HG02763 (cell line): ENCODE measurements around the gene NRARP.
A peak's percentile ranks its signal among the peaks of the same experiment; 100 is the strongest.
"Not testable (repeated sequence)": the region's sequence is repeated elsewhere in the genome, so short reads cannot be mapped to it uniquely, and the experiment has no call there.

Experiments used
- ATAC-seq: cut with Tn5 transposase; IDR thresholded peaks from one replicate; pipeline ENCODE4 v1.9.1; 2021; ENCODE audit warnings: mild to moderate bottlenecking, moderate library complexity; ENCODE audit not compliant: unreplicated experiment

Gene NRARP

DNA sequence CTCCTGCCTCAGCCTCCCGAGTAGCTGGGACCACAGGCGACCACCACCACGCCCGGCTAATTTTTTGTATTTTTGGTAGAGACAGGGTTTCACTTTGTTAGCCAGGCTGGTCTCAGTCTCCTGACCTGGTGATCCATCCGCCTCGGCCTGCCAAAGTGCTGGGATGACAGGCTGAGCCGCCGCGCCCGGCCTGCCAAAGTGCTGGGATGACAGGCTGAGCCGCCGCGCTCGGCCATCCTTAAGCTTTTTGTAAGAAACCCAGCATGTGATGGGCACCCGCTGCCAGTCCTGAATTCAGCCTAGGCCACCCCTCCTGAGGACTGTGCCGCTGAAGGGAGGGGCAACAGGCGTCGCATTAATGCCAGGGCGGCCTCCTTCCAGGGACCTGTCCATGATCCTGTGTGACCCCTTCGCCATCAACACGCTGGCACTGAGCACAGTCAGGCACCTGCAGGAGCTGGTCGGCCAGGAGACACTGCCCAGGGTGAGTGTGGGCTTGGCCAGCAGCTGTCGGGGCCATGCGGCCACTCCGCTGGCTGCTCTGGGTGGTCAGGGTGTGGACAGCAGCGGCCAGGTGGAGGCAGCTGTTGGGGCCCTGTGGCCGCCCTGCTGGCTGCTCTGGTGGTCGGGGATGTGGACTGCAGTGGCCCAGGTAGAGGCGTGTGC lies 36.4 kb downstream of the NRARP start:
- no peak for ATAC-seq

DNA sequence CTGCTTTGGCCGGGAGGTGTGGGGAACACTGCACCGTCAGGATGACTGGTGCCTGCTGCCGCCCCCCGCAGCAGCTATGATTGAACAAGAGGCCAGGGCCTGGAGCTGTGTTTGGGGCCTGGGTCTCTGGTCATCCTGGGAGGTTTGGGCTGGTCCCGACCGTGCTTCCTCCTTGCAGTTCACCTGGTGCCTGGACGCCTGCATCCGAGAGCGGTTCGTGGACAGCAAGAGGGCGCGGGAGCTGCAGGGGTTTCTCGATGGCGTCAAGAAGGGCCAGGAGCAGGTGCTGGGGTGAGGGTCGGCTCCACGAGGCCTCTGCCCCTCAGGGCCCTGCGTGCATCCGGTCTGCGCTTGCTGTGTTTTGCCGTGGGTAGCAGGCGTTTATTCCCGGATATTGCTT lies 38.0 kb downstream of the NRARP start:
- no peak for ATAC-seq

DNA sequence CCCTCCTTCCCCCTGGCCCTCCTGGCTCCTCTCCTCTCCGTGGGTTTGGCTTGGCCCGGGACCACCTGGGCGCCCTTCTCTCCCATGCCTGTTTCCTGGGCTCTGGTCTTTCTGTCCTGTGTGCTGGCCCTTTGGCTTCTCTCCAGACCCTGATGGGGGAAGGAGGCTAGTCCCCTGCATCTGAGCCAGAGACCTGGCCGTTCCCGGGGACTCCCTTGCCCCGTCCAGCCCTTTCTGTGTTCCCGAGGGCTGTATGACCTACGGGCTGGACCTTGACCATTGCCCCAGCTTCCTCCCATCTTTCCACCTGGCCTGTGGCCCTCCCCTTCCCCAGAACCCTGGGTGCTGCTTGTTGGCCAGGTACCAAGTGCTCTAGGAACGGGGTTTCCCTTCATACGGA lies 38.6 kb downstream of the NRARP start:
- ATAC-seq: no peak

DNA sequence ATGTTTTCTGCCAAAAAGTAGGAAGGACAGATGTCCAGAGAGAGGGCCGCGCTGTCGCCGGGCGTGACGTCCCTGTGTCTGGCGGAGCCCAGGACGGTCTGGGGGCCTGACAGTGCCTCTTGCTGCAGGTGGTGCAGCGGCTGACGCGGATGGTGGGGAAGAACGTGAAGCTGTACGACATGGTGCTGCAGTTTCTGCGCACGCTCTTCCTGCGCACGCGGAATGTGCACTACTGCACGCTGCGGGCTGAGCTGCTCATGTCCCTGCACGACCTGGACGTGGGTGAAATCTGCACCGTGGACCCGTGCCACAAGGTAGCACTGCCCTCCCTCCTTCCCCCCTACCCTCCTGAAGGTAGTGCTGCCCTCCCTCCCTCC lies 39.2 kb downstream of the NRARP start:
- no peak for ATAC-seq

DNA sequence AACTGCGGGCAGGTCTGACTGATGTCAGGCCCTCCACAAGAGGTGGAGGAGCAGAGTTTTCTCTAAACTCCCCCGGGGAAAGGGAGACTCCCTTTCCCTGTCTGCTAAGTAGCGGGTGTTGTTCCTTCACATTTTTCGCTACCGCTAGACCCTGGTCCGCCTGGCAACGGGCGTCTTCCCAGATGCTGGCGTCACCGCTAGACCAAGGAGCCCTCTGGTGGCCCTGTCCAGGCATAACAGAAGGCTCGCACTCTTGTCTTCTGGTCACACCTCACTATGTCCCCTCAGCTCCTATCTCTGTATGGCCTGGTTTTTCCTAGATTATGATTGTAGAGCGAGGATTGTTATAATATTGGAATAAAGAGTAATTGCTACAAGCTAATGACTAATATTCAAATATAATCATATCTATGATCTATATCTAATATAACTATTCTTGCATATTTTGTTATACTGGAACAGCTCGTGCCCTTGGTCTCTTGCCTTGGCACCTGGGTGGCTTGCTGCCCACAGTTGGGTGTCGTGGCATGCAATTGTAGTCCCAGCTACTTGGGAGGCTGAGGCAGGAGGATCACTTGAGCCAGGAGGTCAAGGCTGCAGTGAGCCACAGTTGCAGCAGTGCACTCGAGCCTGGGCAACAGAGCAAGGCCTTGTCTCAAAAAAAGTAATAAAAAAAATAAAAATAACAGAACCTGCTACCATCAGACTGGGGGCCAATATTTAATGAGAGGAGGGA lies 39.7 kb downstream of the NRARP start:
- ATAC-seq: not testable (repeated sequence)

DNA sequence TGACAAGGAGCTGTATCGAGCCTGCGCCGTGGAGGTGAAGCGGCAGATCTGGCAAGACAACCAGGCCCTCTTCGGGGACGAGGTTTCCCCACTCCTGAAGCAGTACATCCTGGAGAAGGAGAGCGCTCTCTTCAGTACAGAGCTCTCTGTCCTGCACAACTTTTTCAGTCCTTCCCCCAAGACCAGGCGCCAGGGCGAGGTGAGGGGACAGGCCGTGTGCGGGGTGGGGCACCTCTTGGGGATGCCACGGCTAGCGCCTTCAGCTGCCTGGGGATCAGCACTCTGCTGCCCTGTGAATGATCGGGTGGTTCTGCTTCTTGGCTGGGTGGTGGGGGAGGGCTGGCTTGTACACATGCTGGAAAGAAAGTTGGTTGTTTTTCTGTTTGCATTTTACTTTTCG lies 45.2 kb downstream of the NRARP start:
- ATAC-seq: no peak

DNA sequence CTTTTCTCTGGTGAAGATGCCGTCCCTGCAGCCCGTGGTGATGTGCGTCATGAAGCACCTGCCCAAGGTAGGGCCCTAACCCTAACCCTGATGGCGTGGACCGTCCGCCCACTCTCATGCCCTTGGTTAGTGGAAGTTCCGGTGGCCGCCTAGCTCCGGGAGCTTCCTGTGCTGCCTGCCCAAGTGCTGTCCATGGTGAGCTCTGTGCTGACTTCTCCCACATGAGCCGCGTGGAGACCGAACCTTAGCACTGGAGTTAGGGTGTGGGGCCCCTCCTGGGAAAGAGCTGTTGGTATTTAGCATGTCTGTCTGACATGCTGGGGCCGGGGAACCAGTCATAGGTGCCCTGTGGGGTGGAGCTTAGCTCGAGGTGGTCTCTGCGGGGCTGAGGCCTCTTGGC lies 45.7 kb downstream of the NRARP start:
- no peak for ATAC-seq

DNA sequence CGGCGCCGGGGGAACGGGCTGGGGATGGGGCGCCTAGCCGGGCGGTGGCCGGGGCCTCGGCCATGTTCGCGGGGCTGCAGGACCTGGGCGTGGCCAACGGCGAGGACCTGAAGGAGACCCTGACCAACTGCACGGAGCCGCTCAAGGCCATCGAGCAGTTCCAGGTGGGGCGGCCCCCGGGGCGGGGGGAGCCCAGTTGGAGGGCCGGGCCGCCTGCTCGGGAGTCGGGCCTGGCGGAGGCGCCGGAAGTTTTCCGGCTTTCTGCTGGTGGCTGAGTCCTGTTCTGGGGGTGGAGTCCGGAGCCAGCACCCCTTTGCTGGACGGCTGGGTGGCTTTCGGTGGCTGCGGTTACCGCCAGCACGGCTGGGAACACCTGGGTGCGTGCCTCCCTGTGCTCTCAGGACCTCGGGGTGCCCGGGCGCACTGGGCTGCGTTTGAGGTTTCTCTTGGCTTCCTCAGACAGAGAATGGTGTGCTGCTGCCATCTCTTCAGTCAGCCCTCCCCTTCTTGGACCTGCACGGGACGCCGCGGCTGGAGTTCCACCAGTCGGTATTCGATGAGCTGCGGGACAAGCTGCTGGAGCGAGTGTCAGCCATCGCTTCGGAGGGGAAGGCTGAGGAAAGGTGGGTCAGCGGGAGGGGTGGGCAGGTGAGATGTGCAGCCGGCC lies 46.5 kb downstream of the NRARP start:
- ATAC-seq: no peak

DNA sequence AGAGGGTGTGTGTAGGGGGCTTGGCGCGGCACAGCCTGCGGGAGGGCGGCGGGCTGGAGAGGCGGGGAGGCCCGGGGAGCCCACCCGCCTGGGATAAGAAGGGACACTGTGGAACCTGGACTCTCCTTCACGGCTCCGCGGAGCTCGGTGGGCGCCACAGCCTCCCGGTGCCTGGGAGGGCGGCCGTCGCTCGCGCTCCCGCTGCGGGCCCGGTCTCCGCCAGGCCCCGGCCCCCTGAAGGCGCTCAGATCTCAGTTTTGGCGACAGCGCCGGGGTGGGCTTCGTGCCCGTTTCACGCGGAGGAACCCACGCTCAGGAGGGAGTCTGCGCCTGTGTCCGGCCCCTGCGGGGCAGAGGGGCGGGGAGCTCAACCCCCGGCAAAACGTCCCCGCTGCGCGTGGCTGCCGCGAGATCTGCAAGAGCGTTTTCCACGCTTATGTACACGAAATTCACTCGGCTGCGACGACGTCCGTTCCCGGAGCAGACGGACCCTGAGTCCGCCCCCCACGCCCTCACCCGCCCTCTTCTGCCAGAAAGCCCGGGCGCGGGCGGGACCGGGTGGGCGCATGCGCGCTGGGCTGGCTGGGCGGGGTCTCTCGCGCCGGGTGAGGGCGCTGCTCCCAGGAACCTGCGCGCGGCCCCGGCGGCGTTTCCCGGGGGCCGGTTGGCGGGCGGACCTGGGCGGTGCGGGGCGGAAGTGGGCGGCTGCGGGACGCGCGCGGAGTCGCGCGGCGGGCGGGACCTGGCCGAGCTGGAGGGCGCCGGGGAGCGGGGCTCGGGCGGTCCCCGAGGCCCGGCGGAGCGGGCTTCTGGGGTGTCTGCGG lies 47.2 kb downstream of the NRARP start, which contains the start of gene NELFB:
Gene NELFB (plus strand): TSS at position 704 of the 824 bp plus-strand sequence.
- ATAC-seq: peak; percentile 76

DNA sequence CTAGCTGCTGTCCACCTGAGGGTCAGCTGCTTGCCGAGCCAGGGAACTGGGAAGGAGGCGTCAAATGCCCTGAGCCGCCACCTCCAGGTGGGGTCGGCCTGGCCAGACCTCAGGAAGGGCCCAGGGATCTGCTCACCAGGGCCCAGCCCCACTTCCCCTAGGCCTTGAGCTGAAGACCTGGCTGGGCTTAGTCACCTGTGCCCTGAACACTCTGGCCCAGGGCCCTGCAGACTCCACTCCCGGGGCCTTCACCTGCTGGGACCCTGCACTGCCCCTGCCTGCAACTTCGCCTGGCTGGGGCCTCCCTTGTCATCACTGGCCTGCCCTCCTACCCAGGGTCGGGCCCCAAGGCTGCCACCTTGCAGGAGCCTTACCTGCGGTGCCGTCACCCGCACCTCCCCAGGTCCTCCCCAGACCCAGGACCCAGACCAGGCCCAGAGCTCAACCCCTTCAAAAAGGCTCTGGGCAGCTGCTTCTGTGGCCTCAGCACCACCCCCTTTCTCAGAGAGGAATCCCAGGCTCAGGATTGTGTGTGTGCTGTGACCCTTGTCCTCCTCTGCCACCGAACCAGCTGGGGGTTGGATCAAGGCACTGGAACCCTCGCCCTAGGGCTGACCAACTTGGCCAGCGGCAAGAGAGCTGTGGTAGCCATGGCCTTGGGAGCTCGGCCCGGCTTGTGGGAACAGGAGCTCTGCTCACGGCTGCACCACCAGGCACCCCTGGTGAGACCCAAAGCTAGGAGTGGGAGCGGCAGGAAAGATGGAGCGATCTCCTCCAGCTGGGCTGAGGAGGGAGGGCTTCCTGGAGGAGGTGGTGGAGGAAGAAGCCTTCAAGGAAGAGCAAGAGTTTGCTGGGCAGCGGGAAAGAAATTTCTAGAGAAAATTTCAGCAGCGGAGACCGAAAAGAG lies 48.1 kb downstream of the NRARP start:
- no peak for ATAC-seq

DNA sequence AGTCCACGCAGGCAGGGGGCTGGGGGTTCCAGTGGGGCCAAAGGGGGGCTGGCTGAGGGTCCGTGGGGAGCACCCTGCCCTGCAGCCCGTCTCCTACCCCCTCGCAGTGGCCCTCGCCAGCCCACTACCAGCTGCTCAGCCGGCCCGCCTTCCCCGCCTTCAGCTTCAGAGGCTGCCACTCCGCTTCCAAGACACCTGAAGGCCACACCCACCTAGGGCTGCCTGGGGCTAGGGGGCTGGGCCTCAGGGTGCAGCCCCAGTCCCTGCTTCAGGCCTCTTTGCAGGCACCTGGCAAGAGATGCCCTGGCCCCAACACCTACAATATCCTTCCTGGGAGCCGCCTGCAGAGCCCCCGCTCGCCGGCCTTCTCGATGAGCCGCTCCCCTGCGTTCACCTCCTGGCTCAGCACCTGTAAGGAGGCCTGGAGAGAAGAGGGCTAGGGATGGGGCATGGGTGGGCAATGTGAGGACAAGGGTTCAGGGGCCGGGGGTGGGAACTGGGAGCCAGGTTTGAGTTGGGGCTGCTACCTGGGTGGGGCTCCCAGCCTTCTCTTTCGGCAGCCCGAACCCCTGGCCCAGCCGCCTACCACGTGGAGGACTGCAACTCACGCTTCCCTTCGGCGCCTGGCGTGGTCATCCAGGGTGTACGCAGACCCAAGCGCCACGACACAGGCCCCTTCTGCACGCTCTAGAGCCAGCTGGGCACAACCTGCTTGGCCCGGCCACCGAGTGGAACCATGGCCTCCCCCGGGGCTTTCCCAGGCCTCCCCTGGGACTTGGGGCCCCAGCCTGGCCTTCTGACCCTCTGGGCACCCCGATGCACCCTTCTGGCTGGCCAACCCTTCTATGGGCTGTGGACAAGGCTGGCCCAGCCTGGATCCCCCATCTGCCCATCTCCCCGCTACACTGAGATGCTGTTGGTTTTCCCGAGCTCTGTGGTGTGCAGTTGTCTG lies 49.2 kb downstream of the NRARP start:
- no peak for ATAC-seq

DNA sequence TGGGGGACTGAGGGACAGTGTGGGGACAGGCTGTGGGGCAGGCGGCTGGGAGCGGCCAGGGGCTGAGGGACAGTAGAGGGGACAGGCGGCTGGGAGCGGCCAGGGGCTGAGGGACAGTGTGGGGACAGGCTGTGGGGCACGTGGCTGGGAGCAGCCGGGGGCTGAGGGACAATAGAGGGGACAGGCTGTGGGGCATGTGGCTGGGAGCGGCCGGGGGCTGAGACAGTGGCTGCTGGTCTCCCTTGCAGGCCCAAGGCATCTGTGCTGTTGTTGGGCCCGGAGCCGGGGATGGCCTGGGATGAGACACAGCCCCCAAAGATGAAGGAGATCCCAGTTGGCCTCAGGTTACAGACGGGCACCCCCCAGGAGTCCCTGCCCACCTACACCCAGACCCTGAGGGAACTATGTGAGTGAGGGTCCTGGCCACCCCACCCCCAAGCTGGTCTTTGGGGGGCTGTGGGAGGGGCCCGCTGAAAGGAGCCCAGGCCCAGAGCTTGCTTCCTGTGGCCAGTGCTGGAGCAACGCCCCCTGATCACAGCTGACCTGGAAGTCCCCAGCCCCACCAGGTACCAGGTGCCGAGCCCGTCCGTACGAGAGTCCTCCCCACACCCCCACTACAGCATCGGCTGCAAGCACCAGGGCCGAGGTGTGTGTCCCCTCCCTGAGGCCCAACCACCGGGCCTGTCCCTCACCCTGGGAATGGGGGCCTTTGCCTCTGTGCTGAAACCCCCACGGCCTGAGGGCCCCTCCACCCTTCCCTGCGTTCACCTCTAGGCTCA lies 50.4 kb downstream of the NRARP start:
- ATAC-seq: no peak

DNA sequence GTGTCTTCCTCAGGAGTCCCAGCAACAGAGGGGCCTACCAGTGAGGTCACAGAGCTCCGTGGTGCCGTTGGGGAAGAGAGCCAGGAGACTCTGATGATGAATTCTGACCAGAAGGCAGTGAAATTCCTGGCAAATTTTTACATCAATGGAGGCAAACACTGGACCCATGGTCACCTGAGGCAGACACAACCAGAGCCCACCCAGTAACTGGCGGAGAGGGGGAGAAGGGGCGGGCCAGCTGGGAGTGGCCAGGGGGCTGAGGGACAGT lies 50.9 kb downstream of the NRARP start, which contains the start of gene STPG3:
Gene STPG3 (plus strand): TSS at position 93 of the 268 bp plus-strand sequence. CDS start 1 bp downstream, at position 94.
- ATAC-seq: no peak

DNA sequence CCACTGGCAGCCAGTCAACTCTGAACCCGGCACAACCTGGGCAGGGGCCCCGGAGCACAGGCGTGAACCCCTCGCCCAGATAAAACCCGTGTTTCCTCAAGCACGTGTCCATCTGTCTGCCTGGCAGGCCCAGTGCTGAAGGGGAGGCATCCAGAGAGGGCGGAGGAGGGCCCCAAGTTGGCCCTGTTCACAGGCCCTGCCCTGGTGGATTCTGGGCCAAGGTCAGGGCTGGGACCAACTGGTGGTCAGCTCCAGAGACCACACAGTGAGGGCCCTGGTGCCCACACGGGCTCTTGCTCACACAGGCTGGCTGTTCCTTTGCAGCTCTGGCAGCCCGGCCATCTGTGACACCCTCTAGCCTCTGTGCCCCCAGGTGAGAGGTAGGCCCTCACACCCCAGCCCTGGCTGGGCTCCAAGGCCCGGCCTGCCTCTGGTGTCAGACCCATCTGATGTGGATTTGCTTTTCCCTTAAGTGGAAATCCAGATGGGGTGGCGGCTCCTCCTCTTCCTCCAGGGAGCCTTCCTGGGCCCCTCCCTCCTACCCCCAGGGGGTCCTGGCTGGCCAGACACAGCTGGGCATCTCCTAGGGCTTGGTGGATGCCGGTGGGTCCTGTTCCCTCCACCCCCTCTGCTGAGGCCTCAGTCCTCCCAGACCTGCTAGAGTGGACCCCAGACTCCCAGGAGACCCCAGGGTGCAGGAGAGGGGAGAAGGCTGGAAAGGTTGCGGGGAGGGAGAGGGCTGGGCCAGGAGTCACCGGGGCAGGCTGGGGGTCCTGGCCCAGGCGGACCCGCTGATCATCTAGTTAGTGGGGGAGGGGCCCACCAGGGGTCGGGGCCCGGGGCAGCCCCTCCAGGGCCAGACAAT lies 51.5 kb downstream of the NRARP start:
- ATAC-seq: no peak
